ENCODE data around the gene RPTOR.
A peak's percentile ranks its signal among the peaks of the same experiment; 100 is the strongest.
"Not testable (repeated sequence)": the region's sequence is repeated elsewhere in the genome, so short reads cannot be mapped to it uniquely, and the experiment has no call there.

Gene RPTOR

GRCh38 chr17:80751946-80752581, 207.4 kb downstream of the RPTOR start:
- DNase-seq = no peak

- DNase-seq = no peak
Observed at GRCh38 chr17:80753685-80754345, 209.2 kb downstream of the RPTOR start.

GRCh38 chr17:80754846-80755245, 210.2 kb downstream of the RPTOR start:
- DNase-seq = no peak

- DNase-seq = no peak
Observed at GRCh38 chr17:80755650-80756405, 211.2 kb downstream of the RPTOR start.

DNA sequence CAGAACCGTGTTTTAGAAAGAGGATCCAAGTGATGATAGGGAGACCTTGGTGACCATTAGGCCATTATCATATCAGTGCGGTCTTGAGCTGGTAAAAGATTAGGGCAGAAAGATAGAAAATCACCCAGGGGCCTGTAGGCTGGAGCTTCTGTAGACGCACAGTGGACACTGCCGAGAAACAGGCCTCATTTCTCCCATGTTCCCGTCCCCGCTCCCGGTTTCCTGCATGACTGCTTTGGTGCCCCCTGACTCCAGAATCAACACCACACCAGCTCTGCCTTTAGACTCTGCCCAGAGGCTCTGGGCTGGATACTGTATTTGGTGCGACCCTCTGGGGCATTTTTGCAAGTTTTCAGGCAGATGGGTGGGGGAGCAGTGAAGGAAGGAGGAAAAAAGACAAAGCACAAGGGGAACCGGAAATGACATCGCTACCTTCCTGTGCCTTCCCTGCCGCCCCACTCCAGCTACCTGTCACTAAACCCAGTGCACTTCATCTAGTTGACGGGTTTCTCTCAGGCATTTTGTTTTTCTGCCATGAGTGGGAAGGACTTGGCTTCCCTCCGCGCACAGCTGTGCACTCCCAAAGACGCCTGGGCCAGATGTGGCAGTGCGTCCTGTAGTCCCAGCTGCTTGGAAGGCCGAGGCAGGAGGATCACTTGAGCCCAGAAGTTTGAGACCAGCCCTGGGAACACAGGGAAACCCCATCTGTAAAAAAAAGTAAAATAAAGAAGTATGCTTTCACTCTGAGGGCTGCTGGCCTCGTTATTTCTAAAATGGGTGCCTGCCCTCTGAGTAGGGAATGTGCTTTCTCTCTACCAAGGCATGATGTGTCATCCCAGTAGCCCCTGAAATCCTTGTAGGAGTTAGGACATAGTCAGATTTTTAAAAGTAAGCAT, 214.1 kb downstream of the RPTOR start:
- DNase-seq = no peak

DNA sequence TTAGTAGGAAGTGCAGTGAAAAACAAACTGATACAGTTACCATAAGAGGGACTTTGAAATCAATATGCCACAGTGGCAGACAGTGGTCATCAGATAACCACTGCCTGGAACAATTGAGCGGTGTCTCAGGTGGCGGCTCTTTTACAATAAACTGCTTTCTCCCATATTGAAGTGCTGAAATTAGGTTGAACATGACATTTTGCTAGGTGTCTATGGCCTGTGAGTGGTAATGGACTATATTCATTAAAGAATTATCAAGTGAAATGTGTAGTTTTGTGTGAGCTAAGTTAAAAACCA, 214.7 kb downstream of the RPTOR start:
- DNase-seq = no peak

GRCh38 chr17:80760511-80760911, 215.9 kb downstream of the RPTOR start:
- DNase-seq = no peak

DNA sequence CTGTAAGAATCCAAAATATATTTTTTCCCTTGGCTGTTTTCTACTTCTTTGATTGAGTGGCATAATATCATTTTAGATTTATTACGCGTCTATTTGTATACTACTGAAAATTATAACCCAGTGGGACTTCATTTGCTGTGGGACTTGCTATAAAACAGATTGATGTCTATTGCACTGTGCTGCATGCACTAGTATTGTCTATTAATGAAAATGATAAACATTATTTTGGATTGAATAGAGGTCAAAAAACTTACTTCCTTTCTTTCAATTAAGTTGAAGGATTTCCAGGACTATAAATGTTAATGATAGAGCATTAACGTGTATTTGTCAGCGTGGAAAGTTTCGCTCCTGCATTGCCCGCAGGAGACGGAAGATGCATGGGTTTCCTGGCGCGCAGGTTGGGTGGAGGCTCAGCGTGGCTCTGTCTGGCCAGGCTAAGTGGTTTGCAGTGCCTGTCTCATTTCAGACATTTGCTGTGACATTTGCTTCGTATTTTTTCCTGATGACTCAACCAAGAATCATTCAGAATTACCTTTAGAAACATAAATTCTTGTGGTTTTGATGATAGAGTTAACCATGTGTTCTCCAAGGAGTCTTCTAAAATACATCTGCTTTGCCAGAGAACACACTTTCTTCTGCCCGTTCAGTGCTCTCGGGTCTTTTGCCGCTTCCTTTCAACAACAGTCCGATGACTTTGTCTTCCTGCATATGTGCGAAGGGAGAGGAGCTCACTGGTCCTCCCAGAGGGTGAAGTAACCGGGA, 216.7 kb downstream of the RPTOR start:
- peak; percentile 71 for DNase-seq

- DNase-seq = no peak
Observed at GRCh38 chr17:80762076-80762475, 217.4 kb downstream of the RPTOR start.

- no peak for DNase-seq
Observed at GRCh38 chr17:80763293-80763867, 218.7 kb downstream of the RPTOR start.

- not testable (repeated sequence) for DNase-seq
Observed at GRCh38 chr17:80764627-80765145, 220.0 kb downstream of the RPTOR start.

GRCh38 chr17:80765241-80765961, 220.8 kb downstream of the RPTOR start:
- DNase-seq = no peak

DNA sequence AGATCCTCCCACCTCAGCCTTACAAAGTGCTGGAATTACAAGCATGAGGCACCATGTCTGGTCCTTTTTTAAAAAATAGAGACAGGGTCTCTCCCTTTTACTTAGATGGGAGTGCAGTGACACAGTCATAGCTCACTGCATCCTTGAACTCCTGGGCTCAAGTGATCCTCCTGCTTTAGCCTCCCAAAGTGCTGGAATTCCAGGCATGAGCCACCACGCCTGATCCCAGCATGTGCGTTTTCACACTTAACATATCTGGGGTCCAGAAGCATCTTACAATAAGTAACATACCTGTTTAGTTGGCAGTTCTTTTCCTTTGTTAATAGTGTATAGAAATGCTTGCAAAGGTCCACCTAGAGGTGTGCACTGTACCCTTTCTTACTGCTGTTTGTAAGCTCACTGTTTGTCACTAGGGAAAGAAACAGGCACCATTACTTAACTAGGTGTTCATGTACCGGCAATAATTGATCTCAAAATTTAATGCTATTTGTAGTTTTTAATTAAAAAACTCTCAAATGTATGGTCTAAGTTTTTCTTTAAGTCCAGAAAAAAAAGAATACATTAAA, 221.7 kb downstream of the RPTOR start:
- no peak for DNase-seq

DNA sequence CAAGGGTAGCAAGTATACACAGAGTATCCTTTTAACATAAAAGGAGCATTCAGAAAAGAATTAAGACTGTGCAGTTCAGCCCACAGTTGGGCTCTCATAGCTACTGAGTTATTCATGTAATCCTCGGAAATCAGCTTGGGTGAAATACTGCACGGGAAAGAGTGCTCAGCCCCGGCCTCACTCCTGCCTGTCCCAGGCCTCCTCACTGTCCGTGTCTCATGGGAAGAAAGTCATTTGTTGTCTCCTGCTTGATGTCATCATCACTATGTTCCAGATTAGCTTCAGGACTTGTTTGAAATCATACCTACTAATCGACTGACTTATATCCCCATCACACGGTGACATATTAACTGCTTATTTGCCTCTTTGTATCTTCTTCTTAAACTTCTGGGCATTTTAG, 223.8 kb downstream of the RPTOR start:
- DNase-seq = no peak

GRCh38 chr17:80768936-80769335, 224.3 kb downstream of the RPTOR start:
- no peak for DNase-seq

DNA sequence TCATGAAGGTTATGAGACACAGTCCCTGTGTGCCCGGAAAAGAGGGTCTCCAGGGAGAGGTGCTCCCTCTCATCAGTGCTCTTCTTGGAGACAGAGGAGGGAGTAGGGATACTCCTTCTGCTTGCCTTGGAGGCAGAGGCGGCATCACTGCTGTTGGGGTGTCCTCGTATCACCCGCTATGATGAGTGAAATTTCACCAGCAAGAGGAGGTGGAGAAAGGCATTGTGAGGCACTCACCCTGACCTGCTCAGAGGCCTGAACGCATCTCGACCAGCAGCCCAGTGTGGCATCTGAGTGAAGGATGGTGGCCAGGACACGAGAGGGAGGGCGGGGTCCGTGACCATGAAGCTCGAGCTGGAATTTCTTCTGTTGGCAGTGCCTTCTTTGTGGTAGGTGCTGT, 224.9 kb downstream of the RPTOR start:
- DNase-seq = no peak

DNA sequence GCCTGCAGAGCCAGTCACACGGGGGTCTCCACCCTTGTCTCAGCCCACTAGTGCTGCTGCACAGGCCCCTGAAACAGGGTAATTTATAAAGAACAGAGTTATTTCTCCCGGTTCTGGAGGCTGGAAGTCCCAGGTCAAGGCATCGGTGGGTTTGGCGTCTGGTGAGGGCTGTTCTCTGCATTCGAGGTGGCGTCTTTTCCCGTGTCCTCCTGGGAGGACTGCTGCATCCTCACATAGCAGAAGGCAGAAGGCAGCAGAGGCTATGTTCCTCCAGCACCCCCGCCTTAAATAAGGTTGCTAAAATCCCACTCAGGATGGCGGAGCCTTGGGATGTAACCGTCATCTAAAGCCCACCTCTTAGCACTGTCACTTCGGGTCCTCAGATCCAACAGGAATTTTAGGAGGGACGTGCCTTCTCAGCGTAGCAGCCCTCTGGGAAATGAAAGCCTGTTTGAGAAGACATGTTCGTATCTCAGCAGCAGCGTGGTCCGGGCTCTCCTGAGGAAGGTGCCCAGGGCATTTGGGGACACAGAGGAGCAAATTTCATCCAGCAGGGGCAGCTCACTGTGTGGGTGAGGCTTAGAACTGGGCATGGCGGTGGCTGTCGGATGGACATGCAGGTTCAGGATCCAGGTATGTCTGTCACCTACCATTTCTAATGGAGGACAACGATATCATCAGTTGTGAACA, 225.4 kb downstream of the RPTOR start:
- DNase-seq = no peak

DNA sequence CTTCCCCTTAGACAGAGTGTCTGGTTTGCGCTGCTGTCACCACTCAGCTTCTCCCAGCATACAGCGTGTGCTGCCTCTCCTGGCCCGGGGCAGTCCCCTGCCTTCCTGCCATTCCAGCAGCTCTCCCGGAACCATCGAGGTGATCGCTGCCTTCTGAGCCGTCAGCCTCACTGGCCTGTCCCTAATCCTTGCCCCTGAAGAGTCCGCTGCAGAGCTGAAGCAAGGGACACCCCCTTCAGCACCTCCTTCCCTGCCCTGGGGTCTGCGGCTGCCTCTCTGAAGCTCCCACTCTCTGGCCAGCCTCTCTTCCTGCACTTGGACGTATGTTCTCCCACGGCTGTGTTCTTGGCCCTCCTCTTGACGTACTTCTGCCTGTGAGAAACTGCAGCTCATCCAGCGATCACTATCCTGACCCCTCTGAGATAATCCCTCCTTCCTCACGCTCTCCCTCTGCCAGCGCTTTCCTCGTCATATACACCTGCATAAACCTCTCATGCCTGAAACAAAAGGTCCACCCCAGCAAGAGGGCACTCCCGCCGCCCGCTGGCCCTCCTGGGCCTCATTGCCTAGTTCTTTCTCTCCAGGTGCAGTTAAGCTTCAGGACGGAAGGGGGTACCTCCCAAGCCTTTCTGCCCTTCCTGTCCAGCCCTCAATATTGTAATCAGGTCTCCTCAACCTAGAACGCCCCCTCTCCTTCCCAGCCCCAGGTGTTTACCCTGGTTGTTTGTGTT, 226.4 kb downstream of the RPTOR start:
- no peak for DNase-seq

GRCh38 chr17:80771612-80772005, 227.0 kb downstream of the RPTOR start:
- no peak for DNase-seq

- no peak for DNase-seq
Observed at GRCh38 chr17:80772906-80773242, 228.2 kb downstream of the RPTOR start.

Data from NCI-H226 (cell line).